Stimulated activated CD8-positive, alpha-beta memory T cell treated with anti-CD3 and anti-CD28 coated beads, Interleukin-2, amount 100 ng/mL, for 48 hours (primary cell): ENCODE results near the gene GTSE1.
A peak's percentile ranks its signal among the peaks of the same experiment; 100 is the strongest.
"Not testable (repeated sequence)": the region's sequence is repeated elsewhere in the genome, so short reads cannot be mapped to it uniquely, and the experiment has no call there.

Experiments used
- DNase-seq, 2 donors: peaks; one replicate each; pipeline ENCODE4 v3.0.0-alpha.2; 2020; ENCODE audit warnings: low read depth in 2 of 2

Gene GTSE1

DNA sequence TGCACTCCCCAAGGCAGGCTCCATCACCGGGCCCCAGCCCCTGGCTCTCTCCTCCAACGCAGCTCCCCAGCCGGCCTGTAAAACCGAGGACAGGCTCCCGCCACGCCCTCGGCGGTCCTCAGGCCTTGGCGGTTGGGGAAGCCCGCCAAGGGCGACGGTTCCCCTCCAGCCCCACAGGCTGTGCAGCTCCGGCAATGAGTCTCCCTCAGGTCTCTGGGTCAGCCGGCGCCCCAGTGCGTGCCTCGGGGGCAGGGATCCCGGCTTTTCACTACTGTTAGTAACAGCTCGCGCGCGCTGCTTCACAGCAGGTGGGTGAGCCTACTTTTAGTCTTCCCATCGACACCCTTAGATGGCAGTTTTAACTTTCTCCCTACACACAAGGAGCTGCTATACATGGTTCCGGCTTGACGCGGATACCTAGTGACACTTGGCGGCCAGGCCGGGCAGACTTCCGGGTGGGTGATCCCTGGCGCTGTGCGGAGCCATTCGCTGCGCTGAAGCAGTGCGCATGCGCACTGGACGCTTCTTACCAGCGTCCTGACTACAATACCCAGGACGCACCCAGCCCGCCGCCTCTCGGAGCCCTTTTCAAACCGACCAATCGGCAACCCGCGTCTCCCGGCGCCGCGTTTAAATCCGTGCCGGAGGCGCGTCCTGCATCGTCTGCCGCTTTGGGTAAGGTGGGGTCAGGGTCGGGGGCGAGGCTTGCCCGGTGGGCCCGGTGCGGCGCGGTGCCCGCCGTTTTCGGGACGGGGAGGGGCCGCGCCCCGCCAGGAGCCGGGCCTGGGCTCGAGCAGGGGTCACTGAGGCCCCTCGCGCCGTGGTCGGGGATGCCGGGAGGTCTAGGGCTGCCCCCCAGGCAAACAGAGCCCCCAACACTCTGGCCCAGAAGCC lies at the start of gene GTSE1:
GTSE1 (plus strand) TSS at position 614 of the 894 bp plus-strand sequence. CDS start 531 bp downstream, outside the sequence.
- DNase-seq, result peak; percentile 96 to 97

DNA sequence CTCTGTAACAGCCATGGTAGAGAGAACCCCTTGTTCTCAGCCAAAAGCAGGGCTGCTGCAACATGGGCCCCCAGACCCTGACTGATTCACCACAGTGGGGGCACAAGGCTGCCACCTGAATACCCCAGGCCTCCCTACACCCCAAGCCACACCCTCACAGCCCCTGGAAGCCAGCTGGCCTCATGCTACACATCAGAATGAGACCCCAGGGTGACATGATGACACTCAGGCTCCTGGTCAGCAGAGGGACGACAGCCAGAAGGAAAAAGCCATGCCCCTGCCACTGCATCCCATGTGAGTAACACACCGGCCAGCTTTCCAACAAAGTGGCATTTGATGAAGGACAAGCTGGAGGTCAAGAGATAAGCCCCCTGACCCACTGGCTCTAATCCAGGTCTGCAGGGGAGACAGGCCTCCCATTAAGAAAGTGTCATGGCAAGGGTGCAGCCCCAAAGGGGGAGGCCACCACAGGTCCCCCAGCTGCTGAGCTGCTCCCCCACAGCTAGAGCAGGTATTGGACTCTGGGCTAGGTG lies 49.2 kb upstream of the GTSE1 start:
- DNase-seq, result no peak

DNA sequence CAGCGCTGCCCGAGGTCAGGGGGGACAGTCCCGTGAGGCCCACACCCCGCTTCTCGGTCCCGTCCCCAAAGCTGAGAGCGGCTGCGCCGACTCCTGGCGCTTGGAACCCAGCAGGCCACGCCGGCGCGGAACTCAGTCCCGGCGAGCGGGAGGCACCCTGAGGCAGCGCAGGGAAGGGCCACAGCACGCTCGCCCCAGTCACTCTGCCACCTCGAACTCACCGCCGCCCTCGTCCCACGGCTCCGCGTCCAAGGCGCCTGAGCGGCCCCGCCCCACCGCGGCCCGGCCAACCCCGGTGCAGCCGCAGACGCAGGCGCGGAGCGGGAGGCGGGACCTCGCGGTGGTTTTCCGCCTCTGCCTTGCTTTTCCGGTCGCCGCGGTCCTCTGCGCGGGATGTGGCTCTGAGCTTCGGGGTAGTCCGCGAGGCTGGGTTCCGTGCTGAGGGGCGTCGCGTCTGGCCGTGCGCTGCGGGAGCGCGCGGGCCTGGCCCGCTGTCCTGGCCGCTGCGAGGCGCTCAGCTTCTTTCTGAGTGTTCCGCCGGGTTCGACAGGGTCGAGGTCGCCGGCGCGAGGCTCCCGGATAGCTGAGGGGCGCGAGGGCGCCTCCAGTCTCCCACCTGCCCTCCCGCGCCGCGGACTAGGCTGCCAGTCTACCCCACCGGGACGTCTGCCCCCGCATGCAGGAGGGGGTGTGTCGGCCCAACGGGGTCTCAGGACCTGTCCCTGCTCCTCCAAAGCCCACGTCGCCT lies 46.5 kb upstream of the GTSE1 start, which contains the start of gene CDPF1:
CDPF1 (minus strand) TSS at position 259 of the 748 bp plus-strand sequence. CDS start 2,009 bp downstream, outside the sequence.
- peak; percentile 86 to 91 for DNase-seq

DNA sequence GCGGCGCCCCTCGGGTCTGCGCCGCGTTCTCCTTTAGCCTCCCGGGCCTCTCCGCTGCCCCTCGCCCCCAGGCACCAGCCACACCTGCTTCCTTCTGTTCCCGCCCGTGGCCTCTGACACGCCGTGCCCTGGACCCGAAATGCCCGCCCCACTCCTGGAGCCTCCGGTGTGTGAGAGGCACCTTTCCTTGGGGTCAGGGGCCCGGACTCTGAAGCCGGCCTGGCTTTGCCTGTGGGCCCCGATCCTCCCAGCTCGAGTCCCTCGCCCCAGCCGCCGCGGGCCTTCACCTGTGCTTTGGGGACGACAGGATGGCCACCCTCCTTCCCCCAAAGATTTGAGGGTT lies 45.9 kb upstream of the GTSE1 start:
- DNase-seq, result no peak

DNA sequence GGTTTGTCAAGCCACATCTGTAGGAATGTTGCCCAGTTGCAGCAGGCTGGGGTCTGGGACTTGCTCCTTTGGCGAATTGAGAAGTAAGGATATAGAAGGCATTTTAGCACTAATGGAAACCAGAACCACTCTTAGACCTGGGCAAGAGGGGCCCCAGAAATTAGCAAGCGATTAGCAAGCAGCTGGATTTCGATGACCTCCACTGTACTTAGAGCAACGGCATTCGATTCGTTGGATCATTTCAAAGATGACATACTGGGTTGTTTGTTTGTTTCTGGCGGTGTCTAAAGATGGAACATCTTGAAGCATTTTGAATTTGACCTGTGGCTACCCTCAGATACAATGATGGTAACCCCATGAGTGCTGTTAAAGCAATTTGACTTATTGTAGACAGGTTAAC lies 45.4 kb upstream of the GTSE1 start:
- DNase-seq, result no peak

GRCh38 chr22:46251816-46252380 lies 44.8 kb upstream of the GTSE1 start:
- DNase-seq, result no peak

- no peak for DNase-seq
Measured at GRCh38 chr22:46256358-46256958, 40.2 kb upstream of the GTSE1 start.

DNA sequence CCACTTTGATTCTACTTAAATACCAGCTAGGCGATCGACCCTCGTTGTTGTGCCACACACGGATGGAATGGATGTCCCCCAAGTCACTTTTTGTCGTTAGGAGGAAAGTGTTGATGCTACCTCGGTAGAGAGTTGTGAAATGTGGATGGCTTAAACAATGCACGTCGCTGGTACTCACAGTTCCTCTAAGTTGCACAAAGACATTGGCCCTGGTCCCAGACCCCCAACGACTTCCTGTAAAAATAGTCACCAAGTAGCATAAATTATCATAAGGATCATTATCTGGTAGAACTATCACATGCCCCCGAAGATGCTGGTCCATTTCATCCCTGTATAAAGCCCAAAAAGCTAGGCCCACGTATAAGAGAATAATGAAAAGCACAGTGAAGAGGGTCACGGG lies 37.3 kb upstream of the GTSE1 start:
- DNase-seq, result no peak

DNA sequence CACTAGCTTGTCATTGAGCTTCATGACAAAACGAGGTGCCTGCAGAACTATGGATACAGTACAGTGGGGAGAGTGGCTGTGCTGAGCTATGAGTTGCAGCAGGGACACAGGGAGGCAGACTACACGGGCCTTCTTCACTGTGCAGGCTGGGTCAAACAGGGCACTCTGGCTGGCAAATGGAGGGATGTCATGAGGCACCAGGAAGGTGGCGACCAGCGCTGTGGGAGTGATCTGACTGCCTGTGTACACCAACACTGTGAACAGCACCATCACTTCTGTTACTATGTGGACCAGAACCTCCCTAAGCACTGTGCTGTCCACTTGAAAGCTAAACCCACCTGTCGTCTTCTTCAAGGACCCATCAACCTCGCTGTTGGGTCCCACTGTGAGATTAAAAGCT lies 36.6 kb upstream of the GTSE1 start:
- DNase-seq, result no peak

DNA sequence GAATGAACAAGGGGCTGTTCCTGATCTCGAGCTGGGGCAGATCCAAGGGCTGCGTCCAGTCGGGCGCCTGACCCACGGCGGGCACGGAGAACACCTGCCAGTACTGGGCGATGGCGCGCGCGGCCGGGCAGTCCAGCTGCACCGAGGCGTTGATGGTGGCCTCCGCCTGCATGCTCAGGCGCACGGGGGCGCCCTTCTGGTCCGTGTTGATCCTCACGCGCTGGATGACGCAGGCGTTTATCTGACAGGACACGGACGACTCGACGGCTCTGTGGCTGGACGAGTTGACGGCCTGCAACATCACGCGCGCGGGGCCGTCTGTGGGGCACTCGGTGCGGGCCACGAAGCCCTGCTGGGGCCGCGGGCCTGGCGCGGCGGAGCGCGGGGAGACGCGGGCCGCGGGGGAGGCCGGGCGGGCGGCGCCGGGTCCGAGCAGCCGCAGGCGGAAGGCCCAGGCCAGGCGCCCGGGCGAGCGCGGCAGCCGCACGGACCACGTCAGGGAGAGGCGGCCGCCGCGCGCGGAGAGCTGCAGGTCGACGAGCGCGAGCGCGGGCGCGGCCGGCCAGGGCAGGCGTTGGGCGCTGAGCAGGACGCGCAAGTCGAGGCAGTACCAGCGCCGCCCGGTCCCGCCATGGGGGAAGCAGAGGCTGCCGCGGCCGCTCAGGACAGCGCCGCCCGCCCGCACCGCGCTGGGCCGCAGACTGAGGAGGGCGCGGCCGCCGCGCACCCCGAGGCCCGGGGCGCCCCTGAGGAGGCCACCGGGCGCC lies 34.0 kb upstream of the GTSE1 start:
- DNase-seq, result no peak

DNA sequence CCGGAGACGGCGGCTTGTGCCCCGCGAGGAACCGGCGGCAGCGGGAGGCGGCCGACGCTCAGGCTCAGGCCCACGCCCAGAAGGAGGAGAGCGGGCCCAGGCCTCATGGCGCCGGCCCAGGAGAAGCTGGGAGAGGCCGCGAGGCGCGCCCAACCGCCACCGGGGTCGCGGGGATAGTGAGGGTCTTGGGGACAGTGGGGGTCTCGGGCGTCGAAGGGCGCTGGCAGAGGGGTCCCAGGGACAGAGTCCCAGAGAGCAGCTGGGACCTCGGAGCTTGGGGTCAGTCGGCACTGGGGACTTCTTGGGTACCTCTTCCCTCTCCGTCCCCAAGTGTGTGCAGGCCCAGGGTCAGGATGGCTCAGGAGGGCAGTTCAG lies 33.5 kb upstream of the GTSE1 start, which contains the start of gene PKDREJ:
PKDREJ (minus strand) TSS at position 128 of the 375 bp plus-strand sequence; CDS start at position 107, 21 bp downstream.
- DNase-seq, result no peak

DNA sequence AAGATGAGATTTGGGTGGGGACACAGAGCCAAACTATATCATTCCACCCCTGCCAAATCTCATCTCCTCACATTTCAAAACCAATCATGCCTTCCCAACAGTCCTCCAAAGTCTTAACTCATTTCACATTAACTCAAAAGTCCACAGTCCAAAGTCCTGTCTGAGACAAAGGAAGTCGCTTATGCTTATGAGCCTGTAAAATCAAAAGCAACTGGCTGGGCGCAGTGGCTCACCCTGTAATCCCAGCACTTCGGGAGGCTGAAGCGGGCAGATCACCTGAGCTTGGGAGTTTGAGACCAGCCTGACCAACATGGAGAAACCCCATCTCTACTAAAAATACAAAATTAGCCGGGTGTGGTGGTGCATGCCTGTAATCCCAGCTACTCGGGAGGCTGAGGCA lies 32.1 kb upstream of the GTSE1 start:
- not testable (repeated sequence) for DNase-seq

- DNase-seq, result not testable (repeated sequence)
Measured at GRCh38 chr22:46265627-46266026, 31.0 kb upstream of the GTSE1 start.

DNA sequence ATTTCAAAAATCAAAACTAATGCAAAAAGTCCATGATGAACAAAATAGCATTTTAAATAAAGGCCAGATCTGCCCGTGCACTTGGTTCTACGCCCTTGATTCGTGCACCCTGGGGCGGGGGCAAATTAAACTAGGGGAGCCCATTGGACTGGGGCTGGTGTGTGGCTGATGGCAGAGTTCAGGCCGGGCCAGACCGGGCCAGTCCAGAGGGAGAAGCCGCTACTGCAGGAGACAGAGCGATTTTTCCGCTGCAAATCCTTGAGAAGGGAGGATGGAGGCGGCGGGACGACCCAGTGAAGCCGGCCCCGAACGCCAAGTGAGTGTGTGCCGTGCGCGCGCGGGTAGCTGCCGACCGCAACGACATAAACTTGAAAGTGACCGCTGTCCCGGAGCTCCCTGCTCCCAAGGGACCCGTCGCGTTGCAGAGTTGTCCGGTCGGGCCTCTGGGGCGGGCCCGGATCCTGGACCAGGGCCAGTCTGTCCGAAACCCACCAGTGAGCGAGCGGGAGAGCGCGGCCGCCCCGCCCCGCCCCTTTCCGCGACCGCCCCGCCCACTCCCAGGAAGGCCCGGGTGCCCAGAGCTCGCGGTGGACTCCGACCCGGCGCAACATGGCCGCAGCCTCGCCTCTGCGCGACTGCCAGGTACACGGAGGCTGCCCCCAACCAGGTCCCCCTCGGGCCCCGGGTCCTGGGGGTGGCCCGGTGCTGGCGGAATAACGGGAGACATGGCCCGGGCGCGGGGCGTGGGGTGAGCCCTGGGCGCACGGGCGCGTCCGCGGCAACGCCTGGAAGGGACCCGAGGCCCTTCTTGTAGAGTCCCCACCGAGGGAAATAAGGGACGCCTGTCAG lies 29.0 kb upstream of the GTSE1 start, which contains the start of gene TTC38:
TTC38 (plus strand) TSS at position 578 of the 849 bp plus-strand sequence; CDS start at position 610, 32 bp downstream.
- DNase-seq, result peak; percentile 40 to 41

DNA sequence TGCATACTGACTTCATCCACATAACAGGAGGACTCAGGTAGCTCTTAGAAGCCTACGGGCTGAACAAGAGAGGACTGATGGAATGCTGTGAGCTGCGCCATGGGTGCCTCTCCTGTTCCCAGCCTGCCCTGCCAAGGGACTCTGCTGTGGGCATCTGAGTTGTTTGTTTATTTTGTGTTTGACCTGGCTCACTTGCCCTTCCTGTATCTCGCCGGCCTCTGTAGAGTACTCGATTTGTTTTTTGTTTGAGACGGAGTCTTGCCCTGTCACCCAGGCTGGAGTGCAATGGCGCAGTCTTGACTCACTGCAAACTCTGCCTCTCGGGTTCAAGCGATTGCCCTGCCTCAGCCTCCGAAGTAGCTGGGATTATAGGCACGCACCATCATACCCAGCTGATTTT lies 27.1 kb upstream of the GTSE1 start:
- no peak for DNase-seq

DNA sequence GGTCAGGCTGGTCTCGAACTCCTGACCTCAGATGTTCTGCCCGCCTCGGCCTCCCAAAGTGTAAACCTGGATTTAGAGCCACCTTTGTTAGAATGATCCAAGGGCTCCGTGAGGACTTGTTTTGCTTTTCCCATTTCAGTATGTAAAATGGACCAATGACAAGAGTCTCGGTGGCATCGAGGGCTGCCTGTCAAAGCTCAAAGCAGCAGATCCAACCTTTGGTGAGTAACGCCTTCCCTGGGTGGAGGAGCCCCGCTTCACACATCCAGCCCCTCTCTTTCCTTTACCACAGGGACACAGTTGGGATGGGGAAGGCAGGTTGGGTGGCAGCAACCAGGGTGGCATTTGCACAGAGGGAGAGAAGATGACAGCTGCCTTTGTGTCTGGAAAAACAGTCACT lies 24.5 kb upstream of the GTSE1 start:
- no peak for DNase-seq

DNA sequence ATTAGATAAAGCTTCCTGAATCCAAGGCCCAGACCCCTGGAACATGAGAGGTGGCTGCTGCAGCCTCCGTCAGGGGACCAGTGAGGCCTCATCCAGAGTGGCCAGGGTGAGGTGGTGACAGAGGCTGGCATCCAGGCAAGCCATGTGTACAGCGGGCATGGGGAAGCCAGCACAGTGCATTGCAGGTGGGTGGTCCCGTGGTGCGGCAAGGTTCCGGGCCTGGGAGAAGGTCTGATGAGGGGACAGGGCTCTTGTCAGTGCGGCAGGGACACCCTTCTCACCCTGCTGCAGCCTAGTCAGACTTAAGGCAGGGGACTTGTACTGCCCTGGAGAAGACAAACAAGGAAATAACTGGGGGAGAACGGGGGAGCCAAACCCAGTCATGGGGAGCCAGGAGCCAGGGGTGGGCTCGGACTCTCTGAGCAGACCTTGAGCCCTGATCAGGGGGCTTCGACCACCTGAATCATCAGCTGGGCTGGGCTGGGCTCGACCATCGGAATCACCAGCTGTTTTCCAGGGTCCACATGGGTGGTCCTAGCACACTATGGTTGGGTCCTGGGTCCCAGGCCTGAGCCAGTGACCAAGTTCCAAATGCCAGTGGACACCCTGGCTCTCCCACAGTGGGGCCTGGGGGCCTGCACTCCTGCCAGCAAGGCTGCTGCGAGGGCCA lies 23.8 kb upstream of the GTSE1 start:
- no peak for DNase-seq

DNA sequence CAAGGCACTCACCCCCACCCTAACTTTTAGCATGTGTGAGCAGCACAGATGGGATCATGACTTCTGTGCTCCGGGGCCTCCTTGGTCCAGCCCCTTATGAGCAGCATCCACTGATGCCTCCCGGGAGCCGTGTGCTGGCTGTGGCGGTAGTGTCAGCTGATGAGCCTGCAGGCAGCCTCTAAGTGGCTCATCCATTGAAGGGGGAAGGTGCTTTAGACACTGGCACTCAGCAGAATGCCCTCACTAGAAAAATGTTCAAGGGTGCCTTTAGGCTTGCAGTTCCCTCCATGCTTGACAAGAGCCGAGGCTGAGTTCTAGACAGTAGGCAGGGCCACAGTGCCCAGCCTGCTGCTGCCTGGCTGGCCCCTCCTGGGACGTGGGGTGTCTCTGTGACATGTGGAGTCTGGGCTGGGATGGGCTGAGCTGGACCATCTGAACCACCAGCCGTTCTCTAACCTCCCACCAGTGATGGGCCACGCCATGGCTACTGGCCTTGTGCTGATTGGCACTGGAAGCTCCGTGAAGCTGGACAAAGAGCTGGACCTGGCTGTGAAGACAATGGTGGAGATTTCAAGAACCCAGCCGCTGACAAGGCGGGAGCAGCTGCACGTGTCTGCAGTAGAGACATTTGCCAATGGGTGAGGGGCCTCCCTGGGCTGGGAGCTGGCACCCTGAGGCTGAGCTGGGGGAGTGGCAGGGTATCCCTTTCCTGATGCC lies 23.1 kb upstream of the GTSE1 start:
- DNase-seq, result no peak

DNA sequence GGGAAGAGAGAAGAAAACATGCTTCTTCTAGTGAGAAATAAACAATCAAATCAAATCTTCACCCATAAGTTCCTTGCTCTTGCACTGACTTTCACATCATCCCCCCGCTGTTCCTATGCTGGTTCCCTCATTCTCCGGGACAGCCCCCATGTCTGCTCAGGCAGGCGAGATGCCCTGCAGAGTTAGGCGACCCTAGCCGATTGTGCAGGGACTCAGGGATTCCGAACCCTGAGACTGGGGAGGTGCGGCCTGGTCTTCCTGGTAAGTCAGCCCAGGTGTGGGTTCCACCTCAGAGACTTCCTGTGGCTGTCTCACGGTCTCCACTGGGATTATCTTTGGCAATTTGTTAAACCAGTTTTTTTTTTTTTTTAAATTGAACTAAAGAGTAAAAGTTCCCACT lies 22.3 kb upstream of the GTSE1 start:
- no peak for DNase-seq
